HEK293 (cell line): ENCODE data around the gene COL17A1.

Source experiments
- ZNF138 ChIP-seq: fragments of 450-650 bp; formaldehyde crosslinking; IDR thresholded peaks from 2 replicates; pipeline ENCODE4 v1.5.1; 2016; ENCODE audit warnings: missing biosample characterization, missing genetic modification characterization, borderline replicate concordance
- TF ChIP-seq, protein P1 (sequence below): fragments of 450-650 bp; formaldehyde crosslinking; IDR thresholded peaks from 2 replicates; pipeline ENCODE4 v1.5.1; 2016; ENCODE audit warnings: missing biosample characterization, missing genetic modification characterization
- TF ChIP-seq, protein P2 (sequence below): fragments of 450-650 bp; IDR thresholded peaks from 2 replicates; pipeline ENCODE4 v1.5.1; 2018; ENCODE audit warnings: missing biosample characterization, mild to moderate bottlenecking, missing genetic modification characterization
- TF ChIP-seq, protein P3 (sequence below): fragments of 450-650 bp; formaldehyde crosslinking; IDR thresholded peaks from 2 replicates; pipeline ENCODE4 v1.5.1; 2016; ENCODE audit warnings: missing biosample characterization, missing genetic modification characterization, borderline replicate concordance

DNA sequence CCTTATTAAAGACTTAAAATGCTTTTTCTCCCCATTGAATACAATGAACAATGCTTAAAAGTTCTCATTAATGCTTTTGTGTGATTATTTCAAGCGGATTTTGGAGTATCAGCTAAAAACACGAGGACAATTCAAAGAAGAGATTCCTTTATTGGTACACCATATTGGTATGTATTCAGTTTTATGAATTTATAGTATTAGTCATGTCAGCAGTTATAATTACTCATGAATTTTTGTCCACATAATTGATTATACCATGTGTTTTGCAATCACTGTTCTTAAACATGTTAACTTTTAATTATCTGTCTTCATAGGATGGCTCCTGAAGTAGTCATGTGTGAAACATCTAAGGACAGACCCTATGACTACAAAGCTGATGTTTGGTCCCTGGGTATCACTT is 86.9 kb downstream of the COL17A1 start:
- no peak for TF ChIP-seq ZNF138
- TF ChIP-seq, protein P1, sequence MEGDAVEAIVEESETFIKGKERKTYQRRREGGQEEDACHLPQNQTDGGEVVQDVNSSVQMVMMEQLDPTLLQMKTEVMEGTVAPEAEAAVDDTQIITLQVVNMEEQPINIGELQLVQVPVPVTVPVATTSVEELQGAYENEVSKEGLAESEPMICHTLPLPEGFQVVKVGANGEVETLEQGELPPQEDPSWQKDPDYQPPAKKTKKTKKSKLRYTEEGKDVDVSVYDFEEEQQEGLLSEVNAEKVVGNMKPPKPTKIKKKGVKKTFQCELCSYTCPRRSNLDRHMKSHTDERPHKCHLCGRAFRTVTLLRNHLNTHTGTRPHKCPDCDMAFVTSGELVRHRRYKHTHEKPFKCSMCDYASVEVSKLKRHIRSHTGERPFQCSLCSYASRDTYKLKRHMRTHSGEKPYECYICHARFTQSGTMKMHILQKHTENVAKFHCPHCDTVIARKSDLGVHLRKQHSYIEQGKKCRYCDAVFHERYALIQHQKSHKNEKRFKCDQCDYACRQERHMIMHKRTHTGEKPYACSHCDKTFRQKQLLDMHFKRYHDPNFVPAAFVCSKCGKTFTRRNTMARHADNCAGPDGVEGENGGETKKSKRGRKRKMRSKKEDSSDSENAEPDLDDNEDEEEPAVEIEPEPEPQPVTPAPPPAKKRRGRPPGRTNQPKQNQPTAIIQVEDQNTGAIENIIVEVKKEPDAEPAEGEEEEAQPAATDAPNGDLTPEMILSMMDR, result no peak
- TF ChIP-seq, protein P2, sequence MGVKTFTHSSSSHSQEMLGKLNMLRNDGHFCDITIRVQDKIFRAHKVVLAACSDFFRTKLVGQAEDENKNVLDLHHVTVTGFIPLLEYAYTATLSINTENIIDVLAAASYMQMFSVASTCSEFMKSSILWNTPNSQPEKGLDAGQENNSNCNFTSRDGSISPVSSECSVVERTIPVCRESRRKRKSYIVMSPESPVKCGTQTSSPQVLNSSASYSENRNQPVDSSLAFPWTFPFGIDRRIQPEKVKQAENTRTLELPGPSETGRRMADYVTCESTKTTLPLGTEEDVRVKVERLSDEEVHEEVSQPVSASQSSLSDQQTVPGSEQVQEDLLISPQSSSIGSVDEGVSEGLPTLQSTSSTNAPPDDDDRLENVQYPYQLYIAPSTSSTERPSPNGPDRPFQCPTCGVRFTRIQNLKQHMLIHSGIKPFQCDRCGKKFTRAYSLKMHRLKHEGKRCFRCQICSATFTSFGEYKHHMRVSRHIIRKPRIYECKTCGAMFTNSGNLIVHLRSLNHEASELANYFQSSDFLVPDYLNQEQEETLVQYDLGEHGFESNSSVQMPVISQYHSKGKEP (tag by site-specific recombination), result no peak
- TF ChIP-seq, protein P3, sequence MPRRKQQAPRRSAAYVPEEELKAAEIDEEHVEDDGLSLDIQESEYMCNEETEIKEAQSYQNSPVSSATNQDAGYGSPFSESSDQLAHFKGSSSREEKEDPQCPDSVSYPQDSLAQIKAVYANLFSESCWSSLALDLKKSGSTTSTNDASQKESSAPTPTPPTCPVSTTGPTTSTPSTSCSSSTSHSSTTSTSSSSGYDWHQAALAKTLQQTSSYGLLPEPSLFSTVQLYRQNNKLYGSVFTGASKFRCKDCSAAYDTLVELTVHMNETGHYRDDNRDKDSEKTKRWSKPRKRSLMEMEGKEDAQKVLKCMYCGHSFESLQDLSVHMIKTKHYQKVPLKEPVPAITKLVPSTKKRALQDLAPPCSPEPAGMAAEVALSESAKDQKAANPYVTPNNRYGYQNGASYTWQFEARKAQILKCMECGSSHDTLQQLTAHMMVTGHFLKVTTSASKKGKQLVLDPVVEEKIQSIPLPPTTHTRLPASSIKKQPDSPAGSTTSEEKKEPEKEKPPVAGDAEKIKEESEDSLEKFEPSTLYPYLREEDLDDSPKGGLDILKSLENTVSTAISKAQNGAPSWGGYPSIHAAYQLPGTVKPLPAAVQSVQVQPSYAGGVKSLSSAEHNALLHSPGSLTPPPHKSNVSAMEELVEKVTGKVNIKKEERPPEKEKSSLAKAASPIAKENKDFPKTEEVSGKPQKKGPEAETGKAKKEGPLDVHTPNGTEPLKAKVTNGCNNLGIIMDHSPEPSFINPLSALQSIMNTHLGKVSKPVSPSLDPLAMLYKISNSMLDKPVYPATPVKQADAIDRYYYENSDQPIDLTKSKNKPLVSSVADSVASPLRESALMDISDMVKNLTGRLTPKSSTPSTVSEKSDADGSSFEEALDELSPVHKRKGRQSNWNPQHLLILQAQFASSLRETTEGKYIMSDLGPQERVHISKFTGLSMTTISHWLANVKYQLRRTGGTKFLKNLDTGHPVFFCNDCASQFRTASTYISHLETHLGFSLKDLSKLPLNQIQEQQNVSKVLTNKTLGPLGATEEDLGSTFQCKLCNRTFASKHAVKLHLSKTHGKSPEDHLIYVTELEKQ, result no peak
